NCI-H2107 treated with DMSO at 0.1 percent for 48 hours (cell line): ENCODE data around the gene CTDSPL.

ENCODE experiments used
- DNase-seq: peaks from one replicate; lab custom pipeline; 2025; ENCODE audit not compliant: unreplicated experiment; lab: John Stamatoyannopoulos, UW

CTDSPL gene

DNA sequence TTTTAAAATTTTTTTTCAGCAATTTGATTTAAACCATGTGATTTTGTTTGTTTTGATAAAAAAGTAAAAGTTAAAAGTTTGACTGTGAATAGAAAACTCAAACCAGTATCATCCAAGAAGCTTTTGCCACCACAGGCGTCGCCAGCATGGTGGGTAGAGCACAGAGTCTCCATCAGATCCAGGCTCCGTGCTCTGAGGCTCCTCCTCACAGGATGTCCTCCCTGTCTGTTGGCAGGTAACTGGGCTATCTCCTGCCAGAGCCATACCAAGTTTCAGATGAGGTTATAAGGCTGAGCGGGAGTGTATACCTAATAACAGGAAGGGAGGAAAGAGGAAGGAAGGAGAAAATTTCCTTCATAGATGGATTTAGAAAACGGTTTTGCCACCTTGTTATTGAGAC lies 28.8 kb downstream of the CTDSPL start:
- no peak for DNase-seq

DNA sequence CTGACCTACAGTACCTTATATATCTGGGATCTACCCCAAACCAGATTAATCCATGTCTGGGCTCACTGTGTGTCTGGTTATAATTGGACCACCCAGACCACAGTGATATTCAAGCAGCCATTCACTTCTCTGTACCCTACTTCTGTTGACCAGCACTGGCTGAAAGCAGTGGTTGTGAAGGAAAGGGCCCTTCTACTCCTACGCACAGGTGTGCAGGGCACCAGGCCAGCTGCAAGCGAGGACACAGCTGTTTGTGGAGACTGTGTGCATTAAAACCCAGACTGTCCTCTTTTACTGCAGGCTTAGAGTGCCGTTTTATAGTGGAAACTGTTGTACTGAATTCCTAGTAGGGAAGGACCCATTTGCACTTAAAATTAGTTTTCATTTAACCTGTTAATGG lies 29.5 kb downstream of the CTDSPL start:
- no peak for DNase-seq

DNA sequence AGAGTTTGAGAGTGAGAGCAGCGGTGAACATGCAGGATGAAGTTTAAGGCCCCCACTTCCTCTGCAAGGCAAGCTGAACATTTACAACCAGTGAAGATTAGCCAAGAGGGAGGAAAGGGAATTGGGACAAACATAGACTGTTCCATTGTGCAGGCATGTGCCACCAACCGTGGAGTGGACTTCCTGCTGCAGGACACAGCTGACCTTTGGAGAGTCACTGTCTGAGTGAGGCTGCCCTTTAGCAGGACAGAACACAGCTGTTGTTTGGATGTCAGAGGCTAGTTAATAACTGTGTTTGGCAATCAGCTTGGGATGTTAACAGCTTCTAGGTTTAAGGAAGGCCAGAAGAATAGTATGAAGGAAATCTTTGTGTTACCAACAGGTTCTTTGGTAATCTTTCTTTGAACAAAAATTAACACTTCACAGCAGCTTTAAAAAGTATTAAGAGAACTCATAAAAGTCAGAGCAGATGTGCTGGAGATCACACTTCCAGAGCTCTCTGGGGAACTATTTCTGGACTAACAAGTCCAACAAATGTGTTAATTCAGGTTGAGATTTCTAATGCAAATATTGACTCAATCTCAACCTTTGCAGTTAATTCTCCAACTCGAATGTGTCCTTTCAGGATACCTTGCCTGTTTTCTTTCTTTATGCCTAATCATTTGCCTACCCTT lies 31.4 kb downstream of the CTDSPL start:
- no peak for DNase-seq

DNA sequence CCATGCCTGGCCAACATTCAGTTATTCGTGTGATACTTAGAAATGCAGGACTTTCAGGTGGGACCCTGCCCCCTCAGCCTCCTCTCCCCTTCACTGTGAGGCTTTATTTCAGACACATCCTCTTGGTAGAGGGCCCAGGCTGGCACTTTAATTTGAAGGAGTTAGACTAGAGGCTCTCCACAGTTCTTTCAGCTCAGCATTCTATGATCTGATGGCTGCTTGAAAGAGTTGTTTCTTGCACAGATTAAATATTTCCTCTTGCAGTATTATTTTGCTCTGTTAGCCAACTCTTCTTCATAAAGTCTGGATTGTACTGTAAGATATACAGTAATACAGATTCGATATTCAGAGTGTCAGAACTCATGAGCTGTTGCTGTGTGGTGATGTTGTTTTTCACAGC lies 35.1 kb downstream of the CTDSPL start:
- no peak for DNase-seq

DNA sequence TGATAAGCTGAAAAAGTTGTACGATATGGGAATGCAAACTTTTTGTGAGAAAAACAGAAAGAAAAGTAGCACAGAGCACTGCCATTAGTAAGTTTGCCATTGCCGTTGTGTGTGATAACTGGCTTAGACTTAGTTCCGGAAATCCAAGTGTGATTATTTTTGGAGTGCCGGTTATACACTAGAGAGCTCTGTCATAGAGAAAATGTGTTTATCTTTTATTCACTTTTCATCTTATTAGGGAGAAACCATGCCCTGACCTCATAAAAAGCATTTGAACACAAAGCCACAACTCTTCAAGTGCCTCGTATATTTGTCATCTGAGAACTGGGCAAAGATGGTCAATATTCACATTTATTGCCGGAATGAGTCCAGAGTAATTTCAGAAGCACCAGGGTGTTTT lies 36.1 kb downstream of the CTDSPL start:
- DNase-seq = no peak

DNA sequence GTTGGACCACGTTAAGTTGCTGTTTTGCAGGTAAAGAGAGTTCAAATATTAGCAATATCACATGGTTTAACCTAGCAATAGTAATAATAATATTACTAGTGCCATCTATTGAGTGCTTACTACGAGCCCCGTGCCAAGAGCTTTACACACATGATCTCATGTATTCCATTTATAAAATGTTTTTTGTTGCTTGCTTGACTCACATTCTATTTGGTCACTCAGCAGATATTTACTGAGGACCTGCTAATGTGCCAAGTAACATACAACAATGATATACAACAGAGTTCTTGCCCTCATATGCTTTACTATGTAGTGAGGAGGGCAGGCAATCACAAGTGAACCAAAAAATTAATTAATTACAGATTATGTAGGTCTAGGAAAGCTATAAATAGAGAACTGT lies 36.7 kb downstream of the CTDSPL start:
- DNase-seq = no peak

DNA sequence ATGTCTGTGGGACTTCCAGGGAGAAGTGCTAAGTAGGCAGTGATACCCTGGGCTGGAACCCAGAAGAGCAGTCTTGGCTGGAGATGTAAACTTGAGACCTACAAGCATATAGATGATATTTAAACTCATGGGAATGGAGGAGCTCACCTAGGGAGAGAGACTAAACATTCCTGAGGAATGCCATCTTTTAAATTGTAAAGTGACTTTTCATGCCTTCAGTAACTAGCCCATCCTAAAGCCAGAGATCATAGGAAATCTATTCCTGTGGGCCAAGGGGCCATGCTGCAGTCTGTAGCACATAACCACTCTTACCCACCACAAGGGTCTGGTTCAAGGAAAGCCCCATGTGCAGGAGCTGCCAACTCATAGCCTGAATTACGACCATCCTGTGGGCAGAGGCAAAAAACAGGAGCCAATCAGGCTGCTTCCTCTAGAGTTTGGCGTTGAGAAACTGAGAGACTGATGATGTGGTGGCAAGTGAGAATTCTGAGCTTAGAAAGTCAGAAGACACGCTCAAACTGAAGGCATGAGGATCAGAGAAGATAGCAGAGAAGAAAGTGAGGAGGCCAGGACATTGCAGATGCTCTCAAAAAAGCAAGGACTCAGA lies 37.5 kb downstream of the CTDSPL start:
- DNase-seq = no peak

DNA sequence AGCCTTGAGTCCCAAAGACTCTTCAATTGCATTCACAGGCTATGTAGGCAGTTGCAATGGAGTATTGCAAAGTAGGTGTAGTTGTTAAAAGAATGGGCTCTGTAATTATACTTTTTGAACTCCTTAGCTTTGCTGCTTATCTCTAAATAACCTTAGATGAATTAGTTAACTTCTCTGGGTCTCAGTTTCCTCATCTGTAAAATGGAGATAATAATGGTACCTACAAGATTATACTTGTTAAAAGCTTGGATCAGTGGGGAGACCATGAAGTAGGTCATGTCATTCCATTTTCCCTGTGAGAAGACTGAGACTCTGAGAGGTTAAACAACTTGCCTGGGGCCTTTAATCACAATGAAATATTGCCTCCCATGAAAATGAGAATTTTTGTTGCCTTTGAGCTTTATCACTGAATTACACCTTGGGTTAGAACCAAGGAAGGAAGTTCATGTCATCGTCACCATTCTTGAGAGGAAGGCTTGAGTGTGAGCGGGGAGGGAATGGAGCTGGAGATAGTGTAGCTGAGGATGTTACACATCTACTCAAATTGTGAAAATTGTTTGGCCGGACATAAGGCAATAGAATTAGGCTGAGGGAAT lies 38.1 kb downstream of the CTDSPL start:
- no peak for DNase-seq

DNA sequence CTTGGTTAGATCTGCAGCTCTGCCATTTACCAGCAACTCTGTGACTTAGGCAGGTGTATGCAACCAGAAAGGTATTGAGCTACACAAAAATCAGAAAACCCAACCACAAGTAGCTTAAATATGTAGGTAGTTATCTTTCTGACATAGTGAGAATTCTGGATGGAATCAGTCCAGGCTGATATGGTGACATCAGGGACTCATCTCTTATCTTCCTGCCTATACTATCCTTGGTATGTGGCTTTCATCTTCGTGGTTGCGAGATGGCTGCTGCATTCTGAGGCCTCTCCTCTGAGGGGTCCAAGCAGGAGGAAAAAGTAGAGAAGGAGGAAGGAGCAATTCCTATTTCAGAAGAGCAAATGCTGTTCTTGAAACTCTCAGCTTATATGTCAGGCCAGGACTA lies 40.0 kb downstream of the CTDSPL start:
- no peak for DNase-seq

DNA sequence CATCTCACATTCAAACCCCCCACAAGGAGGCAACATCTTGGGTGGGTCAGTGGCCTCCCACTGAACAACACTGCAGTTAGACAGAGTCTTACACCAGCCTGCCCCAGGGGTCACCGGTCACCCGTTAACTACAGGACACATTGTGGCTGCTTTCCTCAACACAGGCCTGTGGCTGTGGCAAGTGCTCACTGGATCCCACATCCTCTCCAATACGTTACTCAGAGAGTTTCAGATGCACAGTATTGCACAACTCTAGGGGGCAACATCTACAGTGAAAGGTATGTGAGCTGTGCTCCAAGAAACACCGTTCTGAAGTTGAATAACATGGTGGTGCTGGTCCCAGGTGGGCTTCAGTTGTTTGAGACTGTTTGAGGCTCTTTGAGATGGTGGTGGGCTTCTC lies 41.0 kb downstream of the CTDSPL start:
- no peak for DNase-seq

DNA sequence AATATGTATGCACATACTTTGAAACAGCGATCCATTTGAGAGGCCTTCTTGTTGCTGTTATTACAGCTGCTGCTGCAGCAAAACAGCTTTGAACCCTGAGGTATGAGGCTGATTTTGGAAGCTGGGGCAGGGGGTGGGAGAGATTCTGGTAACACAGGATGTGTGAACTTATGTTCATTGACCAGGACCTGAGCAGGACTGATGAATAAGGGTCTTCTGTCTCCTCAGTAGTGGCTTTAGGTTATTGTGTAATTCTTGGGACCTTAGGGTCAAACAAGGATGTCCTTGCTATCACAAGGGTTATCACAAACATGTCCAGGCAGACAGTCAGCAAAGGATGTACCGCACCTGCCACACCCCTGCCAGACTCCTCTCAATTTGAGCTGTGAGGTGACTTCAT lies 41.6 kb downstream of the CTDSPL start:
- no peak for DNase-seq

DNA sequence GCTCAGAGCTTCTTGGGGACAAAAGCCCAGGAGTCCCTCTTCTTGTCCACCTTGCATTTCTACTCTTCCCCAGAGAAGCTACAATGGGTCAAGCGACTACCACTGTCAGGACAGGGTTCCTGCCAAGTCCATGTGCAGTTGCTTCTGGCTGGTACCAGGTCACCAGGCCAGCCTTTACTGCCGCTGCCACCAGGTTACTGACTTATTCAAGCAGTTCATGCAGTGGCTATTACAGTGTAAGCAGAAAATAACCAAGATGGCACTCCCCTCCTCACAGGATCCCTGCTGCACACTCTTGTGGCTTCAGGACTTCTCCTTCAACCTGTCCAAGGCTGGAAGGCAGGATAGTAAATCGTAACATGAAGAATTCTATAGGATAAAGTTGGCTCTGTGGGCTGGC lies 42.1 kb downstream of the CTDSPL start:
- no peak for DNase-seq

DNA sequence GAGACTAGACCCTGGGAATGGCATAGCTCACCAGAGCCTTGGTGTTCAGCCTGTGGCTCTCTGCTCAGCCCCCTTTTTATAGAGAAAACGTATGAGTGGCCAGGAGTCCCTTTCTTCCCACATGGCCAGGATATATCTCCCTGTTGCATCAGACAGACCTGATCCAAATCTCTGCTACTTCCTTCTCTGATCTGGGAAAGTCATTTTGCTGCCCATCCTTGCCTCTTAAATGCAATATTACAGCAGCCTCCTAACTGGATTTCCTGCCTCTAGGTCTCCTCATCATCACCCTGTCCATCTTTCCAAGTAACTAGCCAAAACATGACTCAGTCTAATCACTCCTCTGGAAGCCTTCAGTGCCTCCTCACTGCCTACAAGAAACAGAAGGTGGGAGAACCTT lies 42.9 kb downstream of the CTDSPL start:
- no peak for DNase-seq

DNA sequence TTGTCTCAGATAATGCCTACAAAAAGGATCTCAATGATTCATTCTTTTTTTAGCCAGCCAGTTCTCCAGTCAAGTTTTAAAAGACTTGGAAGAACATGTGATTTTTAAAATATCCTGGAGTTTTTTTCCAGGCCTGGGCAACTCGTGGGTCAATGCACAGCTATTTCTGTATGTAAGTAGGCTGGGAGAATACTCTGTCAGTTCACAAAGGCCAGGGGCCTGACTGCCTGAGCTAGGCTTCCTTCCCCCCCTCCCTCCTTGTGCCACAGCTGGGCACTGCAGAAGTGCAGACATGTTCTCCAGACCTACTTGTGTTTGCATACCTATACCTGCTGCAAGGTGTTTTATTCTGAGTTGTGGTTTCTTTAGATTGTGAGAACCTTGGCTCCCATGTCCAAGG lies 43.7 kb downstream of the CTDSPL start:
- no peak for DNase-seq

DNA sequence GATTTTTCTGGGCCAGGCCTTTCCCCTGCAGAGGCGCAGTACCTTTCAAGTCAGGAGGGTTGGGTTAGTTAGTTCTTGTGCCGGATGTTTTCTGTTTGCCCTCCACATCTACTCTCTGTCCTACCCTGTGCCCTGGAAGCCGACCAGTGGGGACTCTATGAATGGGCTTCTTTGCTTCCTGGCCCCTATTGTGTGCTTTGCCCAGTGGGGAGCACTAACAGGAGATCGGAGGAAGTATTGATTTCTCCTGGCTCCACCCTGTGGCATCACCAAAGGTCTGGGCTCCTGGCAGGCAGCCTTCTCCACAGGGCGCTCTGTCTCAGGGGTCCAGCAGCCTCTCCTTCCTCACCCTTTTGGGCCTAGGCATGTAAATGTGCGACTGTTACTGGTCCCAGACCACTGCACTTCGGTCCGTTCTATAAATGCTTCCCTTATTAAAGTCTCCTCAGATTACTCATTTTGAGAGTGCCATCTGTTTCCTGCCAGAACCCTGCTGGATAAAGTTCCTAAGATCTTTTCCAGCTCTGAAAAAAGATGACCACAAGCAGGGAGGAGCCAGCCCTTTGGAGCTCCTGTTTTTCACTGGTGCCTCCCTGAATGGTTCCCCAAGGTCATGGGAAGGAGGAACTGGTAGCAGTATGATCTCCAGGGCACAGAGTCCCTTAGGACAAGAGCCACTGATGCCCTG lies 44.5 kb downstream of the CTDSPL start:
- no peak for DNase-seq

DNA sequence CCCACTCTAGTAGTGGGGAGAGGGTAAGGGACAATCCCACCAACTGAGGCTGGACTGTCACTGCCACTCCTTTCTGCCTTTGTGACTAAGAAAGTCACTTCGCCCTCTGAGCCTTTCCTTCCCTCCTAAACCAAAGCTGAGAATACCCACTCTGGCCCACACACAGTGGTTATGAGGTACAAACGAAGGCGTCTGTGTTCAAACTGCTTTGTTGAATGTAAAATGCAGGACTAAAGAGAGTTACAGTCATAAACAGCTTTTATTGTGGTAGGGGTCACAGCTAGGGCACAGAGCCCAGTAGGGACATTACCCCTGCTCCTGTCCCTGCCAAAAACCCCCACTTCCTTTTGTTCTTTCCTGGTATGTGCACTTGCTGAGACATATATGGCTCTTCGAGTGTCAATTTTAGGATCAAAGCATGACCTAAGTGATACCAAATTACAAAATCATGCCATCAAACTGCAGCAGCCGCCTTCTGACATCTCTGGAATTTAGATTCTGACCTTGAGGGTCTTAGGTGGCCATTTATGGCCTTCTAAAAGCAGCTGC lies 45.1 kb downstream of the CTDSPL start:
- no peak for DNase-seq

DNA sequence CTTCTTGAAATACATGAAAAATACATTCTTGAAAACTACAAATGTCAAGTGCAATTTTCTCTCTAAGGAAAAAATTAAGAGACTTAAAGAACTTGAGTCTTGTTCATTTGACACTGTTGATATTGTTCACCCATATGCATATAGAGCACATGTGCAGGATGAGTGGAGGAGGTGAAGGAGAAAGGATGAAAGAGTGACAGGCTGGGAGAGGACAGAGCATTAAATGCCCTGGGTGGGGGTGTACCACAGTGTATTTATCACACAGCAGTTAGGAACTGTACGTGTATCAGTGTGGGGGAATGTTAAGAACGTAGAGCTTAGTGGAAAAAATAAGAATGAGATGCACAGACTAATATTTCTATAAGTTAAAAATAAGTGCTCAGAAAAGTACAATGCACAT lies 45.7 kb downstream of the CTDSPL start:
- no peak for DNase-seq

DNA sequence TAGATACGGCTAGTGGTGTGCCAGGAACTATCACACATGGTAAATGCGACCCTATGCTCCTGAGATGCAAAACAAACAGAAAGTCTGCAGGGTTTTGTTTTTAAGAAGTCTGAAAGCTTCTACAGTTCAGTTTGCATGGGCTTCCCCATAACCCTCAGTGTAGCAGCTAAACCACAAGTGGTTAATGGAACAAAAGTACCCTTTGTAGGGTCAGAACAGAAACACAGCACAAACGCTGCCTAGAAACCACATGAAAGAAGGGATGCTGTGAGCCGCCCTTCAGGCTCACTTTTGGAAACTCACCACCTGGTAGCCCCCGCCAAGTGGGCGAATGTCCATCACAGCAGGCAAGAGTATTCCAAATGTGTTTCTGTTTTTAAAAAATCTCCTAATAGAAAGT lies 46.2 kb downstream of the CTDSPL start:
- peak; percentile 77 for DNase-seq

DNA sequence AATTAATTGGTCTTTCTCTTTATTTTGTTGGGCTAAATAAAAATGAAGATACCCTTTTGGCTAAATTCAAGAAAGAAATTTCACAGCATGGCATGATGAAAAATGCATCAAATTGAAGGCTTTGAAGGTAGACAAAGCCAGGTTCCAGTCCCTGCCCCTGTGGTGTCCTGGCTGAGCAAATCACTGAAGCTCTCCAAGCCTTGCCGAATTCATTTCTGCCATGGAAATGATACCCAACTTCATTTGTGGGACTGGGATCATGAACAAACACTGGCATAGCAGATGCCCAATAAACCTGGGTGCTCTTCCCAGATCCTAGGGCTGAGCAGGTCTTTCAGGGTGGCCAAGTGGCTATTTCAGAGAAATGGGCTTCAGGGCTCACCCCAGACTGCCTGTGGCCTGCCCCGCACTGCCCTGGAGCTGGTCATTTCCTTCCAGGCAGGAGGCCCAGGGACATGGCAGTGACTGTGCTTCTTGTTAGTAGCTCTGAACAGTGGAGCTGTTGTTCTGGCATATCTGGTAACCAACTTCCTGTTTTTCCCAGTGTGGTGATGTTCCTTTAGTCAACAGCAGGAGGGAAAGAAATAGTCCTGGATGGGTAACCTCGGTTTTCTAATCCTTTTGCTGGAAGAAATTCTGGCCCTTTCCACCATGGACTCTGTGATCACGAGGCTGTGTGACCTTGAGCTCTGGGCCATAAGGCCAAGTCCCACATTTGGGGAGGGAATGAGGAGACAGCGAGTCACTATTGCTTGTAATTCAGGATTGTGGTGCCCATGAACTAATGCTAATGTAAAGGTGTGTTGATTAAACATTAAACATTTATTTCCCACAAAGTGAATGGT lies 47.6 kb downstream of the CTDSPL start:
- no peak for DNase-seq

DNA sequence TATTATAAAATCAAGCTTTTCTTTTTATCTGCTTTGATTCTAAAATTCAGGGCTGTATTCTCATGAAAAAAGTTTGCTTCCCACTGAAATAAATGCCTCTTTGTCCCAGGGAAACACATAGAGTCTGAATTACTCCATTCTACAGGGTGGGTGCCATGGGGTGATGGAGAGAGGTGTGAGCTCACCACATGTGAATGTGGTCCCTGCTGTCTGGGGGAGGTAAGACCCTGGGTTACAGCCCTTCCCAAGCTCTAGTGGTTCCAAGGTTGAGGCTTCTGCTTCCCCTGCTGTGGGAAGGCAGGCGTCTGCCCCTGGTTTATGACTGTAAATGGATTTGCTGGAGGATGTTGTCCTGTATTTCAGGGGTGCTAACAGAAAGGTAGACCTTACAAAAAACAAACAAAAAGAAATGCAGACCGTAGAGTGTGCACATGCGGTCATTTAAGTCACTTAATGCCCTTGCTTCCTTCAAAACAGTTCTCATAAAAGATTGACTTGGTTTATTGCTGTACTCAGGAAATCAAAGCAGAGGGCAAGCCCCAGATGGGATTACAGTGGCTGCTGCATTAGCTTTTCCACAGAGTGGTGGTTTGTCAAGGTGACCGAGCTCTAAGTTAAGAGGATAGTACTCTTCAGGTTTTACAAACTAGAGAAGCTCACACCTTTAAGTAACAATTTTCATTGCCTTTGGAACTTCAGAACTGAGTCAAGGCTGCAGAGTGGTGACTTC lies 49.2 kb downstream of the CTDSPL start:
- DNase-seq = no peak
